ENCODE measurements around the gene OR6C74.

The OR6C74 gene

DNA sequence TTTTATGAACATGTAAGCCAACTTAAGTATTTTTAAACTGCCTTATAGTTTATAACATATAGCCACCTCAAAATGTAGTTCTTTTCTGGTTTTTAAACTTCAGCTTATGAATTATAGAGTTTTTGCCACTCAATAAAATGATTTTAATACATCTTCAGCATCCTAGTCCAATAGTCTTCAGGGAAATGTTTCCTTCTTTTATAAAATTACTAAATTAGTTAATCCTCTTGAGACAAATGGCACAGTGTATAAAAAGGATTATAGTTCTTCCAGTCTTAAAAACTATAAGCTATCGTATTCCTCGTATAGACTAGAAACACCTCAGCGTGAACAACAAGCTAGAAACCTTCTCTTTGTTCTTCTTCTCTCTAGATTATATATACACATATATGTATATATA is at the start of gene OR6C74:
Gene OR6C74, plus strand, starts transcription at position 301 of the 400 bp plus-strand sequence. CDS start 2,679 bp downstream, outside the sequence.
- Histone ChIP-seq H3K4me3 (ENCODE audit: low read depth in 1 of 5, low read length in 5 of 5) (no peak within 1 kb of the TSS), H3K9ac (ENCODE audit: low read length in 5 of 5) (no peak within 1 kb of the TSS), H3K36me3 (ENCODE audit: control insufficient read depth in 5 of 5, insufficient read depth in 5 of 5, low read length in 5 of 5) (no peaks in the 10 kb centered on the region), H3K27ac (ENCODE audit: low read depth, low read length) (no peak within 1 kb of the TSS), H3K4me1 (ENCODE audit: control insufficient read depth in 5 of 5, insufficient read depth in 5 of 5, low read length in 5 of 5) (no peaks in the 10 kb centered on the region), H3K9me3 (ENCODE audit: control insufficient read depth in 5 of 5, low read length in 5 of 5) (no peaks in the 10 kb centered on the region), H3K27me3 (ENCODE audit: control insufficient read depth in 5 of 5, insufficient read depth in 4 of 5, low read length in 5 of 5) (no peaks in the 10 kb centered on the region)

- H3K27me3 ChIP-seq (ENCODE audit: control insufficient read depth in 5 of 5, insufficient read depth in 4 of 5, low read length in 5 of 5): no peaks in the 10 kb centered on the region
- H3K27ac ChIP-seq (ENCODE audit: low read depth, low read length): no peak within 1 kb of the TSS
- H3K36me3 ChIP-seq (ENCODE audit: control insufficient read depth in 5 of 5, insufficient read depth in 5 of 5, low read length in 5 of 5): no peaks in the 10 kb centered on the region
- no peak within 1 kb of the TSS for H3K9ac ChIP-seq (ENCODE audit: low read length in 5 of 5)
- H3K4me3 ChIP-seq (ENCODE audit: low read depth in 1 of 5, low read length in 5 of 5): no peak within 1 kb of the TSS
- H3K9me3 ChIP-seq (ENCODE audit: control insufficient read depth in 5 of 5, low read length in 5 of 5): no peaks in the 10 kb centered on the region
- H3K4me1 ChIP-seq (ENCODE audit: control insufficient read depth in 5 of 5, insufficient read depth in 5 of 5, low read length in 5 of 5): no peaks in the 10 kb centered on the region
Observed at GRCh38 chr12:55220725-55221124, 23.7 kb upstream of the OR6C74 start, which contains the start of gene OR10A7. Gene OR10A7 (plus strand): TSS chr12:55221025. CDS start chr12:55221025, 0 bp downstream.

DNA sequence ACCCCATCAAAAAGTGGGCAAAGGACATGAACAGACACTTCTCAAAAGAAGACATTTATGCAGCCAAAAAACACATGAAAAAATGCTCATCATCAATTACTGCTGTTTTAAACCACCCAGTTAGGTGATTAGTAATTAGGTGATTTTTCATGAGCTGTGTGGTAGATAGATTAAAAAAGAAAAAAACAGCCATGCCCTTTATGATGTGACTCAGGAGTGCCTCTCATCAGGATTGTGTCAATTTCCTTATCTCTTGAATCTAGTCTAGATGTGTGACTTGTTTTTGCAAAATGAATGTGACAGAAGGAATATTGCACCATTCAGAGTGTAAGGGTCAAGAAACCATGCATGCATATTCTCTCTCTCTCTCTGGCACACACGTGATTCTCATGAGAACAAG is 17.9 kb upstream of the OR6C74 start:
- H3K9ac ChIP-seq (ENCODE audit: low read length in 5 of 5): no peak overlapping the region
- H3K27me3 ChIP-seq (ENCODE audit: control insufficient read depth in 5 of 5, insufficient read depth in 4 of 5, low read length in 5 of 5): no peaks in the 10 kb centered on the region
- no peak overlapping the region for H3K27ac ChIP-seq (ENCODE audit: low read depth, low read length)
- H3K4me3 ChIP-seq (ENCODE audit: low read depth in 1 of 5, low read length in 5 of 5): no peak overlapping the region
- peaks cover 0 to 9% (median 6%) of the 10 kb centered on the region in 5 donors for H3K4me1 ChIP-seq (ENCODE audit: control insufficient read depth in 5 of 5, insufficient read depth in 5 of 5, low read length in 5 of 5)
- H3K9me3 ChIP-seq (ENCODE audit: control insufficient read depth in 5 of 5, low read length in 5 of 5): no peaks in the 10 kb centered on the region
- no peaks in the 10 kb centered on the region for H3K36me3 ChIP-seq (ENCODE audit: control insufficient read depth in 5 of 5, insufficient read depth in 5 of 5, low read length in 5 of 5)

GRCh38 chr12:55227643-55228042 is 16.8 kb upstream of the OR6C74 start:
- Histone ChIP-seq H3K9ac (ENCODE audit: low read length in 5 of 5) (no peak overlapping the region), H3K4me1 (ENCODE audit: control insufficient read depth in 5 of 5, insufficient read depth in 5 of 5, low read length in 5 of 5) (peaks cover 0 to 9% (median 6%) of the 10 kb centered on the region in 5 donors), H3K36me3 (ENCODE audit: control insufficient read depth in 5 of 5, insufficient read depth in 5 of 5, low read length in 5 of 5) (no peaks in the 10 kb centered on the region), H3K4me3 (ENCODE audit: low read depth in 1 of 5, low read length in 5 of 5) (no peak overlapping the region), H3K27me3 (ENCODE audit: control insufficient read depth in 5 of 5, insufficient read depth in 4 of 5, low read length in 5 of 5) (no peaks in the 10 kb centered on the region), H3K9me3 (ENCODE audit: control insufficient read depth in 5 of 5, low read length in 5 of 5) (no peaks in the 10 kb centered on the region), H3K27ac (ENCODE audit: low read depth, low read length) (no peak overlapping the region)

DNA sequence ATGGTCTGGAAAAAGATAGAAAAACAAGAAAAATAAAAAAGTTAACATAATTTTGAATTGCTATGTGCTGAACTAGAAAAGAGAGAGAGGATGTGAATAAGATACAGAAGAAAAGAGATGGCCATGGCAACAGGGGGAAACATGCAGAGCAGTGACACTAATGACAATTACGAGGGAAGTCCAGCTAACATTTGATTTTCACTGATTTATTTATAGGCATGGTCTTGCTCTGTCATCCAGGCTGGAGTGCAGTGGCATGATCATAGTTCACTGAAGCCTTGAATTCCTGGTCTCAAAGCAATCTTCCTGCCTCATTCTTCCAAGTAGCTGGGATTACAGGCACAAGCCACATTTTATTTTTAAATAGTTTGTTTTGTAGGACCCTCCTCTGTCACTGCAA is 1.8 kb downstream of the OR6C74 start:
- H3K4me1 ChIP-seq (ENCODE audit: control insufficient read depth in 5 of 5, insufficient read depth in 5 of 5, low read length in 5 of 5): no peaks in the 10 kb centered on the region
- H3K27ac ChIP-seq (ENCODE audit: low read depth, low read length): no peak overlapping the region
- no peak overlapping the region for H3K4me3 ChIP-seq (ENCODE audit: low read depth in 1 of 5, low read length in 5 of 5)
- H3K36me3 ChIP-seq (ENCODE audit: control insufficient read depth in 5 of 5, insufficient read depth in 5 of 5, low read length in 5 of 5): no peaks in the 10 kb centered on the region
- no peaks in the 10 kb centered on the region for H3K9me3 ChIP-seq (ENCODE audit: control insufficient read depth in 5 of 5, low read length in 5 of 5)
- no peak overlapping the region for H3K9ac ChIP-seq (ENCODE audit: low read length in 5 of 5)
- H3K27me3 ChIP-seq (ENCODE audit: control insufficient read depth in 5 of 5, insufficient read depth in 4 of 5, low read length in 5 of 5): no peaks in the 10 kb centered on the region

GRCh38 chr12:55250944-55251343 is 6.5 kb downstream of the OR6C74 start:
- H3K27ac ChIP-seq (ENCODE audit: low read depth, low read length): no peak overlapping the region
- H3K4me3 ChIP-seq (ENCODE audit: low read depth in 1 of 5, low read length in 5 of 5): no peak overlapping the region
- no peaks in the 10 kb centered on the region for H3K36me3 ChIP-seq (ENCODE audit: control insufficient read depth in 5 of 5, insufficient read depth in 5 of 5, low read length in 5 of 5)
- H3K9me3 ChIP-seq (ENCODE audit: control insufficient read depth in 5 of 5, low read length in 5 of 5): no peaks in the 10 kb centered on the region
- H3K4me1 ChIP-seq (ENCODE audit: control insufficient read depth in 5 of 5, insufficient read depth in 5 of 5, low read length in 5 of 5): no peaks in the 10 kb centered on the region
- no peaks in the 10 kb centered on the region for H3K27me3 ChIP-seq (ENCODE audit: control insufficient read depth in 5 of 5, insufficient read depth in 4 of 5, low read length in 5 of 5)
- no peak overlapping the region for H3K9ac ChIP-seq (ENCODE audit: low read length in 5 of 5)

GRCh38 chr12:55253281-55253680 is 8.9 kb downstream of the OR6C74 start:
- Histone ChIP-seq H3K9ac (ENCODE audit: low read length in 5 of 5) (no peak overlapping the region), H3K9me3 (ENCODE audit: control insufficient read depth in 5 of 5, low read length in 5 of 5) (no peaks in the 10 kb centered on the region), H3K4me3 (ENCODE audit: low read depth in 1 of 5, low read length in 5 of 5) (no peak overlapping the region), H3K27me3 (ENCODE audit: control insufficient read depth in 5 of 5, insufficient read depth in 4 of 5, low read length in 5 of 5) (no peaks in the 10 kb centered on the region), H3K27ac (ENCODE audit: low read depth, low read length) (no peak overlapping the region), H3K36me3 (ENCODE audit: control insufficient read depth in 5 of 5, insufficient read depth in 5 of 5, low read length in 5 of 5) (no peaks in the 10 kb centered on the region), H3K4me1 (ENCODE audit: control insufficient read depth in 5 of 5, insufficient read depth in 5 of 5, low read length in 5 of 5) (no peaks in the 10 kb centered on the region)

GRCh38 chr12:55256831-55257230 is 12.4 kb downstream of the OR6C74 start:
- Histone ChIP-seq H3K9ac (ENCODE audit: low read length in 5 of 5) (no peak overlapping the region), H3K27ac (ENCODE audit: low read depth, low read length) (no peak overlapping the region), H3K36me3 (ENCODE audit: control insufficient read depth in 5 of 5, insufficient read depth in 5 of 5, low read length in 5 of 5) (no peaks in the 10 kb centered on the region), H3K4me3 (ENCODE audit: low read depth in 1 of 5, low read length in 5 of 5) (no peak overlapping the region), H3K27me3 (ENCODE audit: control insufficient read depth in 5 of 5, insufficient read depth in 4 of 5, low read length in 5 of 5) (no peaks in the 10 kb centered on the region), H3K4me1 (ENCODE audit: control insufficient read depth in 5 of 5, insufficient read depth in 5 of 5, low read length in 5 of 5) (no peaks in the 10 kb centered on the region), H3K9me3 (ENCODE audit: control insufficient read depth in 5 of 5, low read length in 5 of 5) (no peaks in the 10 kb centered on the region)

DNA sequence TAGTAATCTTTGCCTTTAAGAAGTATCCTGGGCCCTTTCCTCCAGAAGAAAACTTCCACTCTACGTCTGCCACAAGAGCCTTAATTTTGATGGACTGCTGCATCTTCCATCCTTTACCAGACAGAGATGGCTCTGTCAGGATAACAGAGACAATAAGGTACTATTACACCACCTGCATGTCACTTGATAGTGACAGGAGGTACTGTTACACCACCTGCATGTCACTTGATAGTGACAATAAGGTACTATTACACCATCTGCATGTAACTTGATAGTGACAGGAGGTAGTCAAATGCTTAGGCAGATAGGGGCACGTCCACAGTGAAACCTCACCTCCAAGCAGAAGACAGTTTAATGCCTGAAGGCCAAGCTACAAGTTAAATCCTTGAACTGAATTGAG is 13.9 kb downstream of the OR6C74 start:
- no peaks in the 10 kb centered on the region for H3K27me3 ChIP-seq (ENCODE audit: control insufficient read depth in 5 of 5, insufficient read depth in 4 of 5, low read length in 5 of 5)
- no peaks in the 10 kb centered on the region for H3K4me1 ChIP-seq (ENCODE audit: control insufficient read depth in 5 of 5, insufficient read depth in 5 of 5, low read length in 5 of 5)
- H3K9ac ChIP-seq (ENCODE audit: low read length in 5 of 5): no peak overlapping the region
- no peaks in the 10 kb centered on the region for H3K36me3 ChIP-seq (ENCODE audit: control insufficient read depth in 5 of 5, insufficient read depth in 5 of 5, low read length in 5 of 5)
- no peak overlapping the region for H3K4me3 ChIP-seq (ENCODE audit: low read depth in 1 of 5, low read length in 5 of 5)
- H3K27ac ChIP-seq (ENCODE audit: low read depth, low read length): no peak overlapping the region
- no peaks in the 10 kb centered on the region for H3K9me3 ChIP-seq (ENCODE audit: control insufficient read depth in 5 of 5, low read length in 5 of 5)

- H3K36me3 ChIP-seq (ENCODE audit: control insufficient read depth in 5 of 5, insufficient read depth in 5 of 5, low read length in 5 of 5): no peaks in the 10 kb centered on the region
- H3K27me3 ChIP-seq (ENCODE audit: control insufficient read depth in 5 of 5, insufficient read depth in 4 of 5, low read length in 5 of 5): no peaks in the 10 kb centered on the region
- H3K9me3 ChIP-seq (ENCODE audit: control insufficient read depth in 5 of 5, low read length in 5 of 5): no peaks in the 10 kb centered on the region
- H3K4me3 ChIP-seq (ENCODE audit: low read depth in 1 of 5, low read length in 5 of 5): no peak overlapping the region
- no peaks in the 10 kb centered on the region for H3K4me1 ChIP-seq (ENCODE audit: control insufficient read depth in 5 of 5, insufficient read depth in 5 of 5, low read length in 5 of 5)
- H3K9ac ChIP-seq (ENCODE audit: low read length in 5 of 5): no peak overlapping the region
- H3K27ac ChIP-seq (ENCODE audit: low read depth, low read length): no peak overlapping the region
Observed at GRCh38 chr12:55280991-55281390, 36.6 kb downstream of the OR6C74 start.

GRCh38 chr12:55289999-55290398 is 45.6 kb downstream of the OR6C74 start:
- no peaks in the 10 kb centered on the region for H3K9me3 ChIP-seq (ENCODE audit: control insufficient read depth in 5 of 5, low read length in 5 of 5)

More at GRCh38 chr12:55289999-55290398, 45.6 kb downstream of the OR6C74 start:
- Histone ChIP-seq H3K27ac (ENCODE audit: low read depth, low read length) (no peak overlapping the region), H3K4me1 (ENCODE audit: control insufficient read depth in 5 of 5, insufficient read depth in 5 of 5, low read length in 5 of 5) (no peaks in the 10 kb centered on the region), H3K9ac (ENCODE audit: low read length in 5 of 5) (no peak overlapping the region), H3K27me3 (ENCODE audit: control insufficient read depth in 5 of 5, insufficient read depth in 4 of 5, low read length in 5 of 5) (peaks cover 0 to 3% (median 0%) of the 10 kb centered on the region in 5 donors), H3K4me3 (ENCODE audit: low read depth in 1 of 5, low read length in 5 of 5) (no peak overlapping the region), H3K36me3 (ENCODE audit: control insufficient read depth in 5 of 5, insufficient read depth in 5 of 5, low read length in 5 of 5) (no peaks in the 10 kb centered on the region)
